GM18870 (cell line): ENCODE results near the gene PCDHB1.

Source experiments
- ATAC-seq: cut with Tn5 transposase; IDR thresholded peaks from one replicate; pipeline ENCODE4 v1.9.1; 2021; ENCODE audit warnings: moderate library complexity; ENCODE audit not compliant: unreplicated experiment

Gene PCDHB1, protein sequence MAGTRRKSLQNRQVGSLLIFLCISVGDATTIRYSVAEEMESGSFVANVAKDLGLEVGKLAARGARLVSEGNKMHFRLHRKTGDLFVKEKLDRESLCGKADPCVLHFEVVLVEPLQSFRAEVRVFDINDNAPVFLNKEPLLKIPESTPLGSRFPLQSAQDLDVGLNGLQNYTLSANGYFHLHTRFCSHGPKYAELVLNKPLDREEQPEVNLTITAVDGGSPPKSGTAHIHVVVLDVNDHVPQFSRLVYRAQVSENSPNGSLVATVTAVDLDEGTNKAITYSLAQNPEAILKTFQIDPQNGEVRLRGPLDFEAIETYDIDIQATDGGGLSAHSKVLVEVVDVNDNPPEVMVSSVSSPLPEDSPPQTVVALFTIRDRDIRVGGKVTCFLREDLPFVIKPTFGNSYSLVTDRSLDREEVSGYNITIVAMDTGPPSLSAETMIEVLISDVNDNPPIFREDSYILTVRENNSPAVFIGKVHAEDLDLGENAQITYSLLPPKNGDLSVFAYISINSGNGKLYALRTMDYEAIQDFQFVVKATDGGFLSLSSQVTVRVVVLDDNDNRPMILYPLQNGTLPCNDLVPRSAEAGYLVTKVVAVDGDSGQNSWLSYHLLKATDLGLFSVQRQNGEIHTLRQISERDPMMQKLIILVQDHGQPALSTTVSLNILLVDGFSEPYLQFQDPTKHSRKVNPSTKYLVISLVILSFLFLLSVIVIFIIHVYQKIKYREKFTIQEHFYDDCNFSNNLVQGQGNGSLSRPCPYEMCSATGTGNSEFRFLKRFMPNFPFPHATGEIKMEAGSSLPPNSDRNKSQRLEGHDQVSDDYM

DNA sequence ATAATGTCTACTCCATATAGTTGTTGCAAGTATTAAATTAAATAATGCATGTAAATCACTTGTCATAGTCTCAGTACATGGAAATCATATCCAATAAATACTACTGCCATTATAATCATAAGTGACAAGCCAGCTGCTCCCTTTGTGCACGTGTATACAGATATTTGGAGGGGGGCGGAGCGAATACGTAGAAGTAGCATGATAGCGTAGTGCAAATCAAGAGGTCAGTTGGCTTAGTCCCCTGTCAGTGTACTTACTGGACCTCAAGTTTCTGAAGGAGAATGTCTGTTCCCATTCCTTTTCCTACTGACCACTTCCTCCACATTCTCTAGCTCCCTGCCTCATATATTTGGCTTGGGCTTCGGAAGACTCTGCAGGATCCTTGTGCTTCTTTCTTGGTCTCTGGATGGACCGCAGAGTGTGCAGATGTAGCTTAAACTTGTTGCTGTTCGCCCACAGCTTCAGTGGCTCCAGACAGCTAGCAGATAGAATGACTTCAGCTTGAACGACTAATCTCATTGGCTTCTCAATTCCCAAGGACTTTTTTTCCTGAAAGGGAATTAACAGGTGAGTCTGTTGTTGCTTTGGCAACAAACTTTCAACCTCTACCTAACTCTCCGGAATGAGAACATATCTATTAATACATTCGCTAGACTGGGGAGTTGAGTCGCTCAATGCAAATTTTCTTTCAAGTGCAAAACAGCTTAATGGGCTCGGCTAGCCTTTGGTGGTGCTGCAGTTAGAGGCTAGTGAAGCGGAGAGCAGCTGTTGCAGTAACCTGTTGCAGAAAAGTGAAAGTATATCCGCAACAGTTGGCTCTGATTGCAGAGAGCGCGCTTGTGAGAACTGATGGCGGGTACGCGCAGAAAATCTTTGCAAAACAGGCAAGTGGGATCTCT, at the start of gene PCDHB1:
PCDHB1 (plus strand) TSS at position 753 of the 899 bp plus-strand sequence; CDS start at position 850, 97 bp downstream.
- ATAC-seq: no peak

DNA sequence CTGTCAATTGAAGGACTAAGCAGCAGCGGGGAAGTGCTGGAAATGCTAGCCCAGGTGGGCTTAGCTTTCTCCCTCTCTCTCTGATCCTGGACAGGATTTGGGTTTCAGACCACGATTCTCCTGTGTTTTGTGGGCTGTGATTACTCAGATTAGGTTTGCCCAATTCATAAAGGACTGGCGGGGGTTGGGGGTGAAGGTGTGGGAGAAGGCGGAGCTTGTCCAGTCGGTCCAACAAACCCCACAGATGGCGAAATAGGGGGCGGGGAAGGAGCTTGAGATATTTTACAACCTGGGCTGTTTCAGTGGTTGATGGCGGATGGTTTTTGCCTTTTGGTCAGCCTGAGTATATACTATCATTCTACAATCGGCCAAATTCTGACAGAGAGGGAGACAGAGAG, 49.7 kb upstream of the PCDHB1 start:
- no peak for ATAC-seq

GRCh38 chr5:141001844-141002604, 49.1 kb upstream of the PCDHB1 start:
- no peak for ATAC-seq

- ATAC-seq: no peak
Observed at GRCh38 chr5:141002605-141002965, 48.6 kb upstream of the PCDHB1 start.

- no peak for ATAC-seq
Observed at GRCh38 chr5:141003031-141003430, 48.1 kb upstream of the PCDHB1 start.

DNA sequence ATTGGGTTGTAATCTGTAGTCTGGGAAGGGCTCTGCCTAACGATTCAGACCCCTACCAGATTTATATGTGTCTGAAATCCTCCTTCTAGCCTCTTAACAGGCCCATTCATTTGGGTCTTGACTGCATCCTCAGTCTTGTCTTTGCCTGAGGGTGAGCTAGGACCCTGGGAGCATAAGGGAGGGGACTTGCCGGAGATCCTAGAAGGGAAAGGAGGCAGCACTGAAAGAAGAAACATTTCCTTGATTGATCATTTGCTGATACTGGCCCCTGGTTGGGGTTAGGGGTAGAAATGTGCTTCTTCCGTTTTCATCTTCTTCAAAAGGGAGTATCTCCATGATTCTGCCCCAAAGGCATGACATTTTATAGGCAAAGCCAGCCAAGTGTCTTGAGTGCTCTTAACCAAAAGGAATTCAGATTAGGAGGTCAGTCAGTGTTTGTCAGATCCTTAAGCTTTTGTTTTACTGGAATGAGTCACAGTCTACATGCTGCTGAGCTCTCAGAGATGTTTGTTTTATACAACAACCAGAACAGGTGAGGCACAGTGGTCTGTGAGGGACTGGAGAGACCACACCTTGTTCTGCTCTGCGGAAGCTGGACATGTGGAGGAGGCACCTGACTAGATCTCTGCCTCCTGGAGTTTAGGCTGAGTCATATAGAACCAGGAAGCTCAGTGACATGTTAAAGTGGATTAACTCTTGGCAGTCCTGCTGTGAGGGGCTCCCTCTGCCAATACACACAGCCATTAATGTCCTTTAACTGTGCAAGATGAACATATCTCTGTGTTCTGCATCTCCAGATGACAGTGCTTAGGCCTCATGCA, 47.2 kb upstream of the PCDHB1 start:
- ATAC-seq: no peak

GRCh38 chr5:141007791-141008190, 43.4 kb upstream of the PCDHB1 start:
- ATAC-seq: no peak

DNA sequence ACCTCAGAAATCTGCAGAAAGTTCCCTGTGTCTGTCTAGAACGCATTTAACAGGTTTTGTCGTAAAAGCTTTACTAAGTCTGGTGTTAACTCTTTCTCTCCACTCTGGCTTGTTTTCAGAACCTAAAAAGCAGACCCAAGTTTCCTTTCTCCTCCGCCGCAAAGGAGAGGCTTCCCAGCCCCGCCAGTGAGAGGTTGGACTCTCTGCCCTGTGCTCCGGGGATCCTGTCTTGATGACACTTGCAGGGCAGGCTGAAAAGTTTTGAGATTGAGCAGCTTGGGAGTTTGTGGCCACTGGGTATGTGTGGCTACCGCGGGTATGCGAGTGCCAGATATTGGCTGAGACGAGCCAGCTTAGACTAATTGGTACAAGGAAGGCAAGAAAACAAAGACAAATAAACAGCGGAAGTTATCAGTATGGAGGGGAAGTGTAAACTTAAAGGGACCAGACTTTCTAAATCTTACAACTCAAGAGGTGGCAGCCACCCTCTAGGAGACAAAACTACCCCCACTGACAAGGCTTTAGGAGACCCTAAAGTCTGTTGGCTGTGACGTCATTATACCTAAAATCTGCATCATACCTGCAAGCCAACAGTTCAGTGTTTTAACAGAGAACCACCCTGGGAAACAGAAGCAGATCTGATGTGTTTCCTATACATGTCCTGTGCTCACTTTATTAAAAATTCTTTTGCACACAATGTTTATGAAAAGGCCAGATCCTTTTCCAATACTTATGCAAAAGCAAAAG, 41.0 kb upstream of the PCDHB1 start:
- no peak for ATAC-seq

- no peak for ATAC-seq
Observed at GRCh38 chr5:141017943-141018342, 33.2 kb upstream of the PCDHB1 start.

- no peak for ATAC-seq
Observed at GRCh38 chr5:141022384-141022783, 28.8 kb upstream of the PCDHB1 start.

DNA sequence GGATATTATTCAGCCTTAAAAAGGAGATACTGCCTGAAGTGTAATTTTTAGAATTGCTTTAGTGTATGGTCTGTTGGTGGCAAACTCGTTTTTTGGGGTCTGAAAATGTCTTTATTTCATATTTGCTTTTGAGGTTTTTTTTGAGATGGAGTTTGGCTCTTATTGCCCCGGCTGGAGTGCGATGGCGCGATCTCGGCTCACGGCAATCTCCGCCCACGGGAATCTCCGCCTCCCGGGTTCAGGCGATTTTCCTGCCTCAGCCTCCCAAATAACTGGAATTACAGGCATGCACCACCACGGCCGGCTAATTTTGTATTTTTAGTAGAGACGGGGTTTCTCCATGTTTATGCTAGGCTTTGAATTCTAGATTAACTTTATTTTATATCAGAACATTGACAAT, 20.2 kb upstream of the PCDHB1 start:
- ATAC-seq: no peak

GRCh38 chr5:141032626-141033025, 18.5 kb upstream of the PCDHB1 start:
- ATAC-seq: no peak

DNA sequence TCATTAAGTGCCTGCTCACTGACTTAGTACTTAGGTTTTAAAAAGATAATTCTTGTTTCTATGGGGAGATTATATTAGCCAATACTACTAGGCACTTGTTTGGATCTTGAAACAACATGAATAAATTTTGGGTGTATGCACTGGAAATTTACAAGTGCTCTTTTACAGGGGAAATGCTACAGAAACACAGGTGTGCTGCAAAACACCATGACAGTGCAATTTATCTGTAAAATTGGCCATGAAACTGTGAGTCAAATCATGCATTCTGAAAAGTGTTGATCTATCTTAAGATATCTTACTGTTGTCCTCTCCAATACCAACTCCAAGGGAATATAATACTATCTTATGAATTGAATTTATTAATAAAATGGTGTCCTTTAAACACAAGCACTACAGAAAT, 12.1 kb upstream of the PCDHB1 start:
- ATAC-seq: no peak

DNA sequence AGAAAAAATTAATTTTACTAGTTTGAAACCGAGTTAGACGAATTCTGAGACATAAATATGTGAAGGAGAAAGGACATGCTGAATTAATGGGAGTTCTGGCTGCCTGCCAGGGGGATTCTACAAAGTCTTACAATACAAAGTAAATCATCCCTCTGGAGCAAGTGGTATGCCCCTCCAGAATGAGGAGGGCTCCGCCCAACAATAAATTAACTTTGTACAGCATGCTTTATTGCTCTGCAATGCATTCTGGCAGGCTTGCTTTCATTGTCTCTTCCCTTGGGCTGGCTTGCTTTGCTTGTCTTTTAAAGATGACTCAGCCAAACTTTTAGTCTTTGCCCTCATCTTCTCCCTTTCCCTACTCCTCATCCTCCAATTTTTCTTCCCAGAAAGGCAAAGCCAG, 11.7 kb upstream of the PCDHB1 start:
- no peak for ATAC-seq

GRCh38 chr5:141040093-141040770, 10.9 kb upstream of the PCDHB1 start:
- ATAC-seq: no peak

DNA sequence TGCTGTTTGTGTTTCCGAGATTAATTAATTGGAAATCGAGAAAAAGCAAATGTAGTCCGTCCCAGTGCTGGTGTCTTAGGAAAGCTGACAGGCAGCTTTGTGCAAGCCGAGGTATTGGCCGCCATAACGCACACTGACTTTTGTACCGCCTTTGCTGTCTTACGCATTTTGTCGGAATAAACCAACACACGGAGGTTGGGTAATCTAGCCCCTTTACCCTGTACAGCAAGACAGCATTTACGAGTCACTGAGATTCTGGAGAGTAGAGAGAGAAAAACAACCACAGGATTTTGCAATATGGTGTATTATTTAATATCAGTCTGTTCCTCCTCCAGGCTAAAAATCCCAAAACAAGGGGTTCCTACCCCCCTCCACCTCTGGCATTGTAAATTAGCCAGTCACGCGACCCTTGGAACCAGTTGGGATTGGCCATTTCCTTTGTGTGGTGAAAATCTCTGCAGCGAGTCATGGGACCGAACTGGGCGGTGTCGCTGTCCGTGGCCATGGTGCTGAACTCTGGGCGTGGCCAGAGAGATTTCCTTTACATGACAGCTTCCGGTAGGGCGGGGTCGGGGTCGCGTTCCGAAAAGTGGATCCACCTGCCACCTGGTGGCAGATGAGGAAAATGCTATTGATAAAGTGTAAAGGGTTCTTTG, 10.3 kb upstream of the PCDHB1 start:
- no peak for ATAC-seq

DNA sequence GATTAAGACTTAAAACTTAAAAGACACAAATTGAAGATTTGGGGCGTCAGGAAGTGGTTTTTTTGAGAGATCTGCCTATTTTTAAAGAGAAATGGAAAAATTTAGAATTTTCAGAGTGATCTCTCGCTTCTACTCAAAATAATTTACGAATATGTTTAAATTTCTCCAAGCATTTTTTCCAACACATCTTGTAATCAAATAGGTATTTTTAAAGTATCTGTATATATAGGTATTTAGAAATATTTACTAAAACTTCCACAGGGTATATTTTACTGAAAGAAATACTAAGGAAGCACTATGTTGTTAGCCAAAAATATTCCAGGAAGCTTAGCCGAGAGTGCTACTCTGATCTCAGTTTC, 9.8 kb upstream of the PCDHB1 start:
- ATAC-seq: no peak

DNA sequence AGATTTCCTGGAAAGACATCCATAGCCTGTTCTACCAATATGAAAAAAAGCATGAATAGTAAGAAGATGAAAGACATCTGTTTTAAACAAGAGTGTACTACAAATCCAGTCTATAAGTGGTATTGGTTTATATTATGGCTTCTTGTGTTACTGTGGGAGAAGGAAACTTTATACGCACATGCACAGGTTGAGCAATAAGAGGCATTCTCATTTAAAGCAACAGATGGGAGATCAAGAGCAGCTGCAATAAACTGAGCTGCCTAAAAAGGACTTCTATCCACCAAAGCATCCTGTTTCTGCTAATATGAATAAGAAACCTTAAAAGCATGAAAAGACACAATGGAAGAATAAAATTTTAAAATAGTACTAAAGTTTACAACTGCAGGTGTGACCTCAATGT, 8.6 kb upstream of the PCDHB1 start:
- ATAC-seq: no peak
